OCI-M2 (cell line): Measurements from ENCODE around the gene WLS.
"Not testable (repeated sequence)": the region's sequence is repeated elsewhere in the genome, so short reads cannot be mapped to it uniquely, and the experiment has no call there.

ENCODE experiments used
- DNase-seq: peaks from one replicate; lab custom pipeline; 2025; ENCODE audit not compliant: unreplicated experiment; lab: John Stamatoyannopoulos, UW

Gene WLS

DNA sequence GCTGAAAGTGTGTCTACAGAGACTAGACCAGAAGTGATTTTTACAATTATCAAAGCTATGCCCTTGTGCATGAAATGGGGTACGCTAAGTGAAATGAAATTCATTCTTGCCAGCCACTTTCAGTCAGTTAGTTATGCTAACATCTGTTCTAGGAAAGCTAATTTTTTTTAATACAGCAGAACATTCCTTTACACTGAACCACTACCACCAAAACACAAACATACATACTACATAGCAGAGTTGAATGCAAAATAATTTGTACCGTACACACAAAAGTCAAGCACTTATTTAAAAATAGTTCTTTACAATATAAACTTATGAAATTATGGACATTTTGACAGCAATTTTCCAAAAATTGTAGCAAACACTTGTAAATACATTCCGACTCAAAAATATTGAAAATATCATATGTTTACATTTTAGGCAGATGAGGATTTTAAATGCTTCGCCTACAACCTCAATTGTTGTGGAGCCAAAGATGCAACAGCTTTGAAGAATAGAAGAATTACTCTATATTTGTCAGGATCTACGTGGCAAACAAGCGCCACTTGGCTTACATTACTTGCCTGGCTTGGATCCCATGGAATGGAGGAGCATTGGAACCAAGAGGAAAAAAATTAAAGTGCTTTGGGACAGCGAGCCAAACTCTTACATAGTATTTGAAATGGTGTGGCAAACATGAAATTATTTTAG lies 30.6 kb downstream of the WLS start:
- no peak for DNase-seq

DNA sequence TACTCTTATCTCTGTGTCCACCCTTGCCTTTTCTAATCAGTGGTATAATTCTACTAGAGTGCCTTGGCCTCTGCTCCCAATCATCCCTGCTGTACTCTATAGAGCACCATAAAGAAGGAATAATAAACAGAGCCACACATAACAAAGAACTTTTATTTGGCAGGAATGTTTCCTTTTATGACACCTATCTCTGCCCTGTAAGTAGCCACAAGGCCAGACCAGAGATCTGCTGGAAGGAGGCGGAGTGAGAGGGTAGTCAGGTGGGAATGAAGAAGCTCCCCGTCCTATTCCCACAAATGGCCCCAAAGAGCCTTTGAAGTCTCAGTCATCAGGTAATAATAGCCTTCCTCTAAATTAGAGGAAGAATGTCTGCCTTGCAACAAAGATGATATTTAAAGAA lies 32.7 kb downstream of the WLS start:
- DNase-seq = no peak

DNA sequence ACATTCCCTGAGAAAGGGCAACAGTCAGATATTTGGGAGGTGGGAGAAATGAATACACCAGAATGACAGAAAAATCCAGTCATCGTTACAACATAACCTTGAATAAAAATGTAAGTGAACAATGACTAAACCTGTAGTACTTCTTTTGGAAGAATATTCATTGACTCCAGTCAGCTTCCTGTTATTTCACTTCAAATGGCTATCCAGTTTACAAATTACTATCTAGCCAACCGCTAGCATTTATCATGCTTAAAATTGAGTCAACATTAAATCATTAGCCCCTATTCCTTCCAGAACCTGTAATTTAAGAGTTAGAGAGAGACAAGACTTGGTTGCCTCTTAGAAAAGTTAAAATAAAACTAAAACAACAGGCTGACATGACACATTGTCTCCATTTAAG lies 33.6 kb downstream of the WLS start:
- no peak for DNase-seq

DNA sequence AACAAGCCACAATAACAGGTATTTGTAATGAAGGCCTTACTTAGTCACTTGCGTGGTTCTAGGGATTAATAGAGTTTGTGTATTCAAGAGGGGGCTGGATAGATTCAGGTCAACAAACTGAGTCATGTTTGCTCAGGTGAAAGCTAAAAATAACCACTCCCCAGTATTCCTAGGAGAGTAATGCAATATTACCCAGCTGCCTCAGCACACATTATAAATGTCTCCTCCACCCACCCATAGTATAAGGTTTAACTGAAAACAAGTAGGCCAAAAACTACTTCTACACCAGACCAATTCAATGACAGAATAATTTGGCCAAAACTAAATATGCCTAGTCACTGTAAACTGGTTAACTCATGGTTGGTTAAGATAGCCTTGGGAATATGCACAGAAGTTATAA lies 34.4 kb downstream of the WLS start:
- no peak for DNase-seq

DNA sequence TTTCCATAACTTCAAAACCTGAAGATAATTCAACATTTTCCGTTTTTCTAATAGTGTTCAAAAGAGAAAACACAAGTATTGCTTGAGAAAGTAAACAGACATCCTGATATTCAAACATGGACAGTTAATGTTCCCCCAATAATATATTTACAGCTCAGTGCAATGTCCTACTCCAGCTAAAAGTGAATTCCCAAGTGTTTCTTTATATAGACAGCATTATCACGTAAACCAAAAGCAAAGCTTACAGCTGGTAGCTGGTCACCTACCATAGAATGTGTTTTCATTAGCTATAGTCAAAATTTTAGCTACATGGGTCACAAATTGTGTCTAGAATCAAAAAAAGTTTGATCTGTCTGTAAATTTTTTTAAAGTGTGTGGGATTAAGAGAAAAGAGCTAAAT lies 34.9 kb downstream of the WLS start:
- no peak for DNase-seq

DNA sequence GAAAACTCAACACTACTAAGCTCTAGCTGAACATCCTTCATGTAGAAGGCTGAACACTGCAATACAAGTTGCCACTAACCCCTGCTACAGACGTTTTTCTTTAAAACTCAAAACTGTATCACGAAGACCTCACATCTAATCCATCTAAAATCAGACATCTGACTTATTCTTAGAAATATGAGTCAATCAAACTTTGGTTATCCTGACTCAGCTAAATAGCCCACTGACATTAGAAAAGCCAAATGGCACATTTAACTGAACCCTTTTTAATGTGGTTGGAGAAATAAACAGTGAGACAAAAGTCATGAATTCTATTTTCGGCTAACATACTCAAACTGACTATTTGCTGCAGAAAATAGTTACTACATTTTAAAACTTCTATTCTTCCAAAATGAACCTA lies 35.6 kb downstream of the WLS start:
- no peak for DNase-seq

DNA sequence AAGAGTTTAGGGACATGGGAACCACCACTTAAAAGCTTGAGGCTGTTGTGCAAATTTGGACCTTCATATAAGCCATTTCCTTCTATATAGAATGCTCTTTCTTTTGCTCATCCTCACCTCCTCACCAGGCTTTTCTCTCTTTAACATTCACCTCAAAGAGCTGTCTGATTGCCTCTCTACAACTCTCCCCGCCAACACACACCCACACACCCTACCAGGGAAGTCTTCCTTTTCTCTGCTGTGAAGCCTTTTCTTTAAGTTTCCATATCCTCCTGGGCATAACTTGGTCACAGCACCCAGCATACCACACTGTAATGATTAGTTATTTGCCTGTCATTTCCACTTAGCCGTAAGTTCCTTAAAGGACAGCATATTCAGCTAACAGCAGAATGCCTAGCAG lies 40.6 kb downstream of the WLS start:
- DNase-seq = no peak

DNA sequence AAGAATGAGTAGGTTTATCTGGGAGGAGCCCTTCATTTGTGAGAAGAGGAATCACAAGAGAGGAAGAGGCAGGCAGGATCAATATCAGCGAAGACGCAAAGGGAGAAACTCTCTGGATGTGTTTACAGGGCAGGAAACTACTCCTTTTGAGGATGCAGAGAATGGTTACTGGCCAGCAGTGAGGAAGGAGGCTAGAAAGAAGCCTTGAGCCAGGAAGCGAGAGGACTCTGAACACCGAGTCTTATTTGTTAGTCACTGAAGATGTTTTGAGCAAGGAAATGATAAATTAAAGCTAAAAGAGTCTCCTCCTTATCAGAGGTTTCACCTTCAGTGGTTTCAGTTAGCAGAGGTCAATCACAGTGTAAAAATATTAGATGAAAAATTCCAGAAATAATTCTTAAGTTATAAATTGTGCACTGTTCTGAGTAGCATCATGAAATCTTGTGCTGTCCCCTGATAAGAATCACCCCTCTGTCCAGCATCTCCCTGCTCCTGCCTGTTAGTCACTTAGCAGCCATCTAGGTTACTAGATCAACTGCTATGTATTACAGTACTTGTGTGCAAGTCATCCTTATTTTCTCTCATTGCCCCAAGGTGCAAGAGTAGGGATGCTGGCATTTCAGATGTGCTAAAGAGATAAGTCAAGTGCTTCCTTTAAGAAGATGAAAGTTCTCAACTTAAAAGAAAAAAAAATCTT lies 43.5 kb downstream of the WLS start:
- DNase-seq = no peak

DNA sequence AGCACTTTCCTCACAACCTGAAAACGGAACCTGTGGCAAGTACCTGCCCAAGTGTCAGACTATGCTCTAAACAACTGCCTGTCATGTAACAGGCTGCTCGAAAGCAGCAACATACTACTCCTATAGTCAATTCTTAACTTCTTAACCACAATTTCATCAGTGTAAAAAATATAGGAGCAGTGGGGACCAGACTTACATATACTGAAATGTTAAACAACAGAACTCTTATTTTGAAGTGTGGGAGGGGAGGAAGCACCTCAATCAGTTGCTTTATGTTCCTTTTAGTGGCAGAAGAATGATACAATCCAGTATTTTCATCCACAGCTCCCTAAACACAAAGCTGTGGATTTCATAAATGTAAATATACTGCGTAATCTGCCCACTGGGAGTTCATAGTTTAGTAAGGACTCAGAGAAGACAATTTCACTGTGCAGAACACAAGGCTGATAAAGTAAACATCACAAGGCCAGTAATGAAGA lies 44.2 kb downstream of the WLS start:
- no peak for DNase-seq

DNA sequence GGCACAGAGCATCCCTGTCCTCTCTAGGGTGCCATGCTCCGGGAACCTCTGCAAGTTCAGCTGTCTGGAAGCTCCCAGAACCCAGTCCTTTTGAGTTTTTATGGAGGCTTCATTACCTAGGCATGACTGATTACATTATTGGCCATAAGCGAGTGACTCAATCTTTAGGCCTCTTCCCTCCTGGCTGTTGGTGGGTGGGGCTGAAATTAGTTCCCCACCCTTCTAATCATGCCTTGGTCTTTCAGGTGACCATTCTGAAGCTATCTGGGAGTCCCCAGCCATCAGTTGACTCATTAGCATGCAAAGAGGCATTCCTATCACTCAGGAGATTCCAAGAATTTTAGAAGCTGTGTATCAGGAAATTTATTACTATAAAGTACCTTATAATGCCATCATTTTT lies 46.6 kb downstream of the WLS start:
- no peak for DNase-seq

DNA sequence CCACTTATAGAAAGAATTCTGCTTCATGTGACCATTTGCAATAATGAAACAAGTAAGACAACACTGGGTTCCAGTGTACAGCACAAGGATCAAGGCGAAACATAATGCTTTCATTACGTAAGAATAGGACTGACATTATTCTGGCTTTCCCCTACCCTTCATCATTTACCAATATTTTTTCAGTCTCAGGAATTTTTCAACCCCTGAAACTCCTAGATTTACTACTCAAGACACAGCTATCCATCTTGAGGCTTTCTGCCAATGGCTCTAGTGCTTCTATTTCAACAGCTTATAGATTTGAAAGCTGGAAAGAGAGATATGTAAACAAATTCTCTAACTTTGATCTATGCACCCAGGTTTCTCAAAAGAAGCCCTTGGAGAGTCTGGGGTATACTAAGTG lies 48.4 kb downstream of the WLS start:
- DNase-seq = no peak

DNA sequence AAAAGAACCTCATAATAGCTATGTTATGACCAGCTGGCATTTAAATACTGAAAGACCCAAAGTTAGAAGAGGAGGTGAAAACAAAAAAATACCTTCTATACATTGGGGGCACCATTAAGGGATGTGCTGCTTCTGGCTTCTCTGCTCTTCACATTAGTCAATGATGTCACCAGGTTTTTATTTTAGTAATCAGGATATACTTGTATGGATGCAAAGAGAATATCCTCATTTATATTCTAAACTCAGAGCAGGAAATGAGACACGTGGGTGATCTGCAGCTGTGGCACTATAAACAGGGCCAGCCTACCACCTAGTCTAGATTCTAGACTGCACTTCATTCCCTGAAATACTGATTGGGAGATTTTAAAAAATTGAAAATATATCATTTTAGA lies 51.2 kb downstream of the WLS start:
- DNase-seq = no peak

DNA sequence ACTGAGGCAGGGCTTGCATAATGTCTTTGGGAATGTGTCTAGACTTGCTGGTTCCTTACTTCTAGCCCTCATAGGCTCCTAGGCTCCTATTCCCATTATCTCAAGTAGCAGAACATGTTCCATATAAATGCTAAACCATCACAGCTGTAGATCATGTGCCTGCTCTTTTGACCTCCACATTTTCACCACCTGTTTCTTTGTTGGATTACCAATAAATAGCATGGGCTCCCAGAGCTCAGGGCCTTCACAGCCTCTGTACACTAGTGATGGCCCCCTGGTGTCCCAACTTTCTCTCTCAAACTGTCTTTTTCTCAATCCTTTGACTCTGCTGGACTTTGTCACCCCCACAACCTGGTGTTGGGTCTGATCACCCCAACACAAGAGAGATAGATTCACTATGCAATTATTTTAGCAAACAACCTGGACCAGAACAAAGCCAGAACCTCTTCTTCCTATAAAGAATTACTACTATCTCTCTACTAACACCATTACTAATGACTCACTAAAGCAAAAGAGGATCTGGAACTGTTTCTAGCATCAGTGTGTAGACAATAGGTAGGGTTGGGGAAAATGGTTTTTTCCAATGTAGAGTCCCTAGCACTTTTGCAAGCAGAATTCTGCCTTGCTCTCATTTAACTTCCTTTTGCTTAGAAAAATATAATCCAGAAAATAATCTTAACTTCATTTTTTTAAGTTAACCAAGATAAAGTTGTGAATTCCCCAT lies 51.7 kb downstream of the WLS start:
- no peak for DNase-seq

DNA sequence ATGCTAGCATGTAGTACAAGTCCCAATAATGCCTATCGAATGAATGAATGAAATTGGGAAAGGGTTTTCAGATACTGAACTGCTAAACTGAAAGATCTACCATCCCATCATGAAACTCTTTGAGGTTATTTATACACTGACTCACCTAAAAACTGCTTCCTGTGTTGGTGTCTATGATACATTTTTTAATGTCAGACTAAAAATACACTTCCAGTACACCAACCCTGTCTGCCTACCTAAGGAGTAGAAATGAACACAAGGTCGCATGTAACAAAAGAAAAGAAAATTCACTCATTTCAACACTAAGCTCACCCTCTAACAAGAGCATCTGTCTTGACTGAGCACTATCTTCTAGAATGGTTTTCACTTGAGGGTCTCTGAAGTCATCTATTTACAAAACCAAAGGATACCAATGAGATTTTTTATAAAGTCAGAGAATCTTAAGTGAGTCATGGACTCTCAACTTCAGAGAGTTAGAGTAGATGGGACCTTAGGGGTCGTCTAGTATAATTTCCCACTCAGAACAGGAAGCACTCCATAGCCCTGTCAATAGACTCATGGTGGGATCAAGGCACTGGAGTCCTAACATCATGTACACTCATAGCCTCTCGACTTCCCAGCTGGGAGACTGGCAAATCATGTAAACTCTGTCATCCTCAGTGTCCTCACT lies 53.4 kb downstream of the WLS start:
- no peak for DNase-seq

DNA sequence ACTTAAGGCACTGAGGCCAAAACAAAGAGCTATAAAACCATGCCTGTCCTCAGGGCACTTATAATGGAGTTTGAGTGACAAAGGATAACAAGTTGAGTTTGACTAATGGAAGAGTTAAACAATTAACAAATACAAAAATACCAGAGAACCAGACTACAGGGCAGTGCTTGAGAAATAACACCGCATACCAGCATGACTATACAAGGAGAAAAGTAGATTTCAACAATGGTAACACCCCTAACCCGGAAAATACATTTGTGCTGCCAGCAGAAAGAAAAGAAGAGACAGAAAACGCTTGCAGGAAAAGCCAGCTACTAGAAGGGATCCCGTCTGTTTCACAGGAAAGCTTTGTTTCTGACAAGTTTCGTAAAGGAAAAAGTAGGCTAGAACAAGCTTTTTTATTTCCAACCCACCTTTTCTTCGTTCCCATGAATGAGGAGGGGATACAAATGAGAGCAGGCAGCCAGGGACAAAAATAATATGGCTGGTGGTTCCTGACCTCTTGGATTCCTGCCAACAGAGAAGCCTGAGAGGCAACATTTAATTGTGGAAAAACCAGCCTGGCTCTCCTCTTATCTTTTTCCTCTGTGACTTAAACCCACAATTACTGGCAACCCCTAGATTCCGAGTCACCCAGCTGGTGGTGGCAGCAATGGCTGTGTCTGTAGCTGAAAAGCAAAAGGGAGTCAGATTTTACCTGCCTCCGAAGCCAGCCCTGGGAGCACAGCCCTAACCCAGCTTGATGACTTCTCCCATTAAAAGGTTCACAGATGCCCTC lies 56.5 kb downstream of the WLS start:
- DNase-seq = no peak

DNA sequence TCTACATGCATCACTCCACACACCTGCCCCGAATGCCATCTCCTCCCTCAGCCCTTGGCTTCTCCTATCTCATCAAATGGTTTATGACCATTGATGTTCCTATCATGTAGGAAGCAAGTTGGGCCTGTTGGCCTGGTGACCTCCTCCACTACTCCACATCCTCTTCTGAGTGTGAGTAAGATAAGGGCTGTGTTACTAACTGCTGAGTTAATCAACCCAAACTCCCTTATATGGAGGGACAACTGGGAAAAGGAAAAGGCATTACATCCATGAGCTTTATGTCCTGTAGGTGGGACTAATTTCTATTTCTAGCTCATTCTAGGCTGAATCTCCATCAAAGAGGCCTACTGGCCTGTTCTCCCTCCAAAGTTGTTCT lies 57.6 kb downstream of the WLS start:
- DNase-seq = no peak

DNA sequence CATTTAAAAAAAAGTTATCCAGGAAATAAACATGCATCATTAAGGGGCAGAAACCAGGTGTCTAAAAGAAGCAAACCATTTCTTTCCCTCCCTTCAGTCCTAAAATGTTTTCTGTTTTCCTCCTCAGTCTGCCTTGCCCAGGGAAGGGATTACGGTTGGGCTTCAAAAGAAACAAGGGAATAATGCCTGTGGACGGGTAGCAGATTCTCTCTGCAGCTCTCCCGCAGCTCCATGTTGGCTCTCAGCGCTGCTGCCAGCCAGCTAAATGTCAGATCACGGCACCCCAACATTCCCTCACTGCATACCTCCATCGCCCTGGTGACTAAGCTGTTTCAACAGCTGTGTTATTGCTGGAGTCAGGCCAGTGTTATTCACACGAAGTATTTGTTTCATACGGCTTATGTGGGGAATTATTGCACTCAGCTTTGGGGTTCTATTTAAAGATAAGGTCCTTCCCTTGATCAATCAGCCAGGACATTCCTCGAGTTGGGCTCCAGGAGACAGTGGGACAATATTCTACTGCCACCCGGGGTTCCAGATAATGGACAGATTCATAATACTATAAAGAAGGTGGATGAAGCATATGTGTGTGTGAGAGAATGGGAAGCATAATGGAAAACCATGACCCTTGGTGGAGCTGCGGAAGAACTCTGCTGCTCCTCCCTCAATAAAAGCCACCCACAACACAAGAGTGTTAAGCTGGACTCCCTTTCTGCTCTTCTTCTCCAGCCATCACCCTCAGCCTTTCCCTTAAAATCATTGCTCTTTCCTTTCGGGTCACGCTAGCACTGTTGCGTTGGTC lies 58.2 kb downstream of the WLS start:
- DNase-seq = no peak

DNA sequence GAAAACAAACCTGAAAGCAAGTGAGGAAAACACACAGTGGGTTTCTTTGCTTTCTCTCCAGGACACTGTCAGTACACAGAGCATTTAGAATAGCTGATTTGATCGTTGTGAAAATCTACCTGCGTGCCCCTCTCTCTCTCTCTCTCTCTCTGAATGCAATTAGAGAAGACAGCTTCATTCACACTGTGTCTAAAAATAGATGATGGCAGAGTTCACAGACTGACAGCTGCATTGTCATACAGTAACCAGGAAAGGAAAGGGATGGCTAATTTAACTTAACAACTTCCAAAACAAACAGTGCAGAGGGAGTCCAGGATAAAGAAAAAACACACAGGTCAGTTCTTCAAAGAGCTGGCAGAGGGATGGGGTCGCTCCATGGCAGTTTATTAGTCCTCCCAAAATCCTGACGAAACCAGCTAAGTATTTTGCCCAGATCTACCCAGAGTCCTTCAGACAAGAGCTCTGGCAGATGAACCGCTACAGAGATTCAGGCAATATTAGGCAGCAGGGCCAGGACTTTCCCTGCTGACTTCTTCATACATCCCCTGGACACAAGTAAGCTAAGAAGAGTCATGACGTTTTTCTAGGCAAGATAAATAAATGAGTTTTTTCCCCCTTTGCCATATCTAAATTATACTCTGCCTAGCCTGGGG lies 58.9 kb downstream of the WLS start:
- no peak for DNase-seq

DNA sequence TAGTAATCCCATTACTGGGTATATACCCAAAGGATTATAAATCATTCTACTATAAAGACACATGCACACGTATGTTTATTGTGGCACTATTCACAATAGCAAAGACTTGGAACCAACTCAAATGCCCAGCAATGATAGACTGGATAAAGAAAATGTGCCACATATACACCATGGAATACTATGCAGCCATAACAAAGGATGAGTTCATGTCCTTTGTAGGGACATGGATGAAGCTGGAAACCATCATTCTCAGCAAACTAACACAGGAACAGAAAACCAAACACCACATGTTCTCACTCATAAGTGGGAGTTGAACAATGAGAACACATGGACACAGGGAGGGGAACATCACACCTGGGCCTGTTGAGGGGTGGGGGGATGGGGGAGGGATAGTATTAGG lies 60.5 kb downstream of the WLS start:
- DNase-seq = not testable (repeated sequence)
